GM12874 (cell line): ENCODE data around the gene PARM1.

Source experiments
- TF ChIP-seq, protein P1 (sequence below): IDR thresholded peaks from 2 replicates; pipeline ENCODE4 v1.5.1; 2011; ENCODE audit warnings: low read depth, mild to moderate bottlenecking, control low read depth, low read length, moderate library complexity; ENCODE audit not compliant: insufficient read depth

PARM1 gene

DNA sequence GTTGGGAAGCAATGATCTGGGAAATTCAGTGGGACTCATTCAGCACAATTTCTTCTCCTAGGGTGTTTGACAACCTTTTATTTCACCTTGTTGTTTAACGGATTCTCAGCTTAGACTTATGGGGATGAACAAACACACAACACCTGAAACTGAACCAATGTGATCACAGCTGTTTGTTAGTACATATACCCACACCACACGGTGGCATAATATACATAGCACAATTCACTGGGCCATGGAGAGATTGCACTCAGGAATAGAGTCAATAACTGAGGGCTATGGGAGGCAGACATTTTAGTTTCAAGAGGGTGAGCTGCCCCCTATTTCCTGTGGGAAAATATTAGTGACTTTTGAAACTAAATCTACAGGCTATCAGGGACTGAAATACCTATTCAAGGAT is 148.0 kb downstream of the PARM1 start:
- TF ChIP-seq, protein P1, sequence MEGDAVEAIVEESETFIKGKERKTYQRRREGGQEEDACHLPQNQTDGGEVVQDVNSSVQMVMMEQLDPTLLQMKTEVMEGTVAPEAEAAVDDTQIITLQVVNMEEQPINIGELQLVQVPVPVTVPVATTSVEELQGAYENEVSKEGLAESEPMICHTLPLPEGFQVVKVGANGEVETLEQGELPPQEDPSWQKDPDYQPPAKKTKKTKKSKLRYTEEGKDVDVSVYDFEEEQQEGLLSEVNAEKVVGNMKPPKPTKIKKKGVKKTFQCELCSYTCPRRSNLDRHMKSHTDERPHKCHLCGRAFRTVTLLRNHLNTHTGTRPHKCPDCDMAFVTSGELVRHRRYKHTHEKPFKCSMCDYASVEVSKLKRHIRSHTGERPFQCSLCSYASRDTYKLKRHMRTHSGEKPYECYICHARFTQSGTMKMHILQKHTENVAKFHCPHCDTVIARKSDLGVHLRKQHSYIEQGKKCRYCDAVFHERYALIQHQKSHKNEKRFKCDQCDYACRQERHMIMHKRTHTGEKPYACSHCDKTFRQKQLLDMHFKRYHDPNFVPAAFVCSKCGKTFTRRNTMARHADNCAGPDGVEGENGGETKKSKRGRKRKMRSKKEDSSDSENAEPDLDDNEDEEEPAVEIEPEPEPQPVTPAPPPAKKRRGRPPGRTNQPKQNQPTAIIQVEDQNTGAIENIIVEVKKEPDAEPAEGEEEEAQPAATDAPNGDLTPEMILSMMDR = no peak

DNA sequence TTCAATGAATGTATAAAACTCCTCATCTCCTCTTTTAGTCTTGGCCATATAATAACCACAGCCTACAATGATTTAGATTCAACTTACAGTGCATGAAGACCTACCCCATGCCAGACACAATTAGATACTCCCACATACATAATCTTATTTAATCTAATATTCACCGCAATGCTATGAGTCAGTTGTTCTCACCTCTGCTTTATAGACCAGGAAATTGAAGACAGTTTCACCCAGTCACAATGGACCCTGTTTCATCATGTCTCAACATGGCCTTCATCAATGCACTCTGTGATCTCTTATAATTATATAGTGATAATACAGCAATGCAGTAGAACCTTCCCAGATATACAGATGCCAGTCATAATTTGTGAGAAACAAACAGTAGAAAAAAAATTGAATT is 148.6 kb downstream of the PARM1 start:
- TF ChIP-seq, protein P1 = no peak

DNA sequence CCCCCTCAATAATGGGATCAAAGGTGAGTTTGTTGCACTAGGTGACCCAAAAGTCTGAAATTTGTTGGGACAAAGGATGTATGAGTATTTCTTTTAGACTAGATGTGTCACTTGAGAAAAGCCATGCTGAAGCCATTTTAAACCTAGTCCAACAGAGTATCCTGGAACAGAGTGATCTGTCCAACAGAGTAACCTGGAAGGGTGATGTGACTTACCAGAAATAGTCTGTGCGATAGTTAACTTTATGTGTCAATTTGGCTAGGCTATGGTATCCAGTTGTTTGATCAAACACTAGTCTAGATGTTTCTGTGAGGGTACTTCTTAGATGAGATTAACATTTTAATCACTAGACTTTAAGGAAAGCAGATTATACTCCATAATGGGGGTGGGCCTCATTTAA is 154.5 kb downstream of the PARM1 start:
- TF ChIP-seq, protein P1 = no peak

DNA sequence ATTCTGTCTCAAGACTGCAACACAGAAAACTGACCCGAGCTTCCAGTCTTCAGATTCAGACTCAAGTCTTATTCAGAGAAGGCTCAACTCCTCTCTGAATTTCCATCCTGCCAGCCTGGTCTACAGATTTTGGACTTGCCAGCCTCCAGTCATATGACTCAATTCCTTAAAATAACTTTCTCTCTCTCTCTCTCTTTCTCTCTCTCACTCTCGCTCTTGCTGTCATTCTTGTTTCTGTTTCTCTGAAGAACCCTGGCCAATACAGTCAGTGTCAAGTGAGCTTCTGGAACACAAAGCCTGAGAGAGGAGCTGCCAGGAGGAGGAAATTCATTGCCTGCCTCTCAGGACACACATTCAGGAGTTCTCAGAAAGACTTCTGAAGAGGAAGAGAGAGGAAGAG is 154.9 kb downstream of the PARM1 start:
- TF ChIP-seq, protein P1 = no peak

DNA sequence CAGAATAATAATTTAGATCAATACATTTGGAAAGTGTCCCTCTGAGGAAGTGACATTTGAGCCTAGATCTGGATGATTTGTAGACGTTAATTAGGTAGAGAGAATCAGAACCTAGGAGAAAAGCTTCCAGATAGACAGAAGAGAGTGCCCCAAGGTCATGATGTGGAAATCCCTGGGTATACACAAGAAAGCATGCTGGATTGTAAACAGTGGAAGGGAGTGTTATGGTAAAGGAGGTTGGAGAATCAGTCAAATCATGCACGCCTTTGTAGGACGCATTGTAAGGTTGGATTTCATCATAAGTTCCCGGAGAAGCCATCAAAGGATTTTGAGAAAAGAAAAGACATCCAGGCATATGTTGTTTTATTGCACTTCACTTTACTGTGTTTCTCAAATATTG is 156.3 kb downstream of the PARM1 start:
- TF ChIP-seq, protein P1 = no peak

DNA sequence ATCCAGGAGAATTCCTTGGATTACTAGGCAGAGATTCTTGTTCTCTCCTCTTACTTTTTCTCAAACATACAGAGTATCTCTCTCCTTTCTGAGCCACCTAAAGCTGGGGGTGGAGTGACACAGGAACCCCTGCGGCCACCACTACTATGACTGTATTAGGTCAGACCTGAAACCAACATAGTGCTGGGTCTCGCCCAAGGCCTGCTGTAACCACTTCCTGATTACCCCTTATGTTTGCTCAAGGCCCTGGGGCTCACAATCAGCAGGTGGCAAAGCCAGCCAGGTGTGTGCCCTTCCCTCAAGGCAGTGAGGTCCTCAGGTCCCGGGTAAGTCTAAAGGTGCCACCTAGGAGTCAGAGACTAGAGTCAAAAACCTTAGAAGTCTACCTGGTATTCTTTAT is 166.4 kb downstream of the PARM1 start:
- TF ChIP-seq, protein P1 = no peak
